ENCODE data around the gene HMSD.
"Not testable (repeated sequence)": the region's sequence is repeated elsewhere in the genome, so short reads cannot be mapped to it uniquely, and the experiment has no call there.

Gene HMSD

GRCh38 chr18:63949068-63949737, at the start of gene HMSD:
Gene HMSD, plus strand, starts transcription at chr18:63949301. Its CDS starts 4,155 bp downstream, at chr18:63953456.
- peak; percentile 38 for DNase-seq (ENCODE audit: low spot score)

GRCh38 chr18:63903851-63904570, 45.1 kb upstream of the HMSD start:
- no peak for DNase-seq (ENCODE audit: low spot score)

GRCh38 chr18:63904694-63905093, 44.4 kb upstream of the HMSD start:
- no peak for DNase-seq (ENCODE audit: low spot score)

GRCh38 chr18:63905361-63905760, 43.7 kb upstream of the HMSD start:
- DNase-seq (ENCODE audit: low spot score): no peak

GRCh38 chr18:63906056-63906455, 43.0 kb upstream of the HMSD start:
- no peak for DNase-seq (ENCODE audit: low spot score)

- no peak for DNase-seq (ENCODE audit: low spot score)
These were observed 41.4 kb upstream of the HMSD start, which contains the start of gene SERPINB10 for GRCh38 chr18:63907664-63908063. Gene SERPINB10, plus strand, starts transcription at chr18:63907958. Its CDS starts 7,553 bp downstream, at chr18:63915511.

GRCh38 chr18:63908858-63909257, 40.2 kb upstream of the HMSD start:
- DNase-seq (ENCODE audit: low spot score): no peak

- DNase-seq (ENCODE audit: low spot score): no peak
These were observed 39.2 kb upstream of the HMSD start for GRCh38 chr18:63909870-63910269.

GRCh38 chr18:63917817-63918216, 31.3 kb upstream of the HMSD start:
- DNase-seq (ENCODE audit: low spot score): no peak

- DNase-seq (ENCODE audit: low spot score): no peak
These were observed 27.1 kb upstream of the HMSD start for GRCh38 chr18:63922049-63922448.

- no peak for DNase-seq (ENCODE audit: low spot score)
These were observed 24.6 kb upstream of the HMSD start for GRCh38 chr18:63924551-63924950.

- DNase-seq (ENCODE audit: low spot score): no peak
These were observed 20.8 kb upstream of the HMSD start for GRCh38 chr18:63928331-63928730.

- DNase-seq (ENCODE audit: low spot score): not testable (repeated sequence)
These were observed 19.7 kb upstream of the HMSD start for GRCh38 chr18:63929369-63929768.

GRCh38 chr18:63930773-63931354, 18.2 kb upstream of the HMSD start:
- DNase-seq (ENCODE audit: low spot score): no peak

GRCh38 chr18:63936156-63936931, 12.8 kb upstream of the HMSD start:
- peak; percentile 74 for DNase-seq (ENCODE audit: low spot score)

GRCh38 chr18:63936932-63937393, 12.1 kb upstream of the HMSD start:
- DNase-seq (ENCODE audit: low spot score): no peak

GRCh38 chr18:63940008-63940407, 9.1 kb upstream of the HMSD start:
- DNase-seq (ENCODE audit: low spot score): no peak

- DNase-seq (ENCODE audit: low spot score): not testable (repeated sequence)
These were observed 8.5 kb upstream of the HMSD start for GRCh38 chr18:63940543-63941050.

- DNase-seq (ENCODE audit: low spot score): no peak
These were observed 1.9 kb upstream of the HMSD start for GRCh38 chr18:63947051-63947790.

- DNase-seq (ENCODE audit: low spot score): peak; percentile 33
These were observed 2.2 kb downstream of the HMSD start for GRCh38 chr18:63951302-63951705.

GRCh38 chr18:63953811-63954210, 4.7 kb downstream of the HMSD start:
- no peak for DNase-seq (ENCODE audit: low spot score)
